Measurements from ENCODE around the gene RABGAP1L. TPM values are rescaled to one million over a fixed set of nuclear protein-coding genes. Genes with fewer than 3 reads are reported as not detected.

RABGAP1L gene
- total and polyA plus RNA-seq, 10 donors, result 30.3 to 125 (median 77.7) TPM

GRCh38 chr1:174197547-174197946, 38.2 kb downstream of the RABGAP1L start:
- no peak overlapping the region for H3K27ac ChIP-seq
- H3K4me3 ChIP-seq, result no peak overlapping the region
- H3K27me3 ChIP-seq (replicated peaks in 1 of 7), result no peaks in the 10 kb centered on the region
- H3K9me3 ChIP-seq, result no peaks in the 10 kb centered on the region
- peaks cover 0 to 5% (median 0%) of the 10 kb centered on the region in 6 donors for H3K36me3 ChIP-seq
- no peak for DNase-seq
- H3K4me1 ChIP-seq, result no peaks in the 10 kb centered on the region
- intact Hi-C loops (cut with DNase I; ENCODE audit: low total_unique reads), result no loop called here
- WGBS, 5 donors, result 94 to 98% (median 95%) methylated on average over 10 of the region's 10 CpGs
- TF ChIP-seq POLR2AphosphoS5 (IDR thresholded peaks at IDR 0.05) (no peak), POLR2A (IDR thresholded peaks at IDR 0.05) (no peak), CTCF (IDR thresholded peaks at IDR 0.05 in 8 of 11, conservative IDR thresholded peaks at IDR 0.05 in 3 of 11) (no peak)

GRCh38 chr1:174198202-174198601, 38.9 kb downstream of the RABGAP1L start:
- H3K27me3 ChIP-seq (replicated peaks in 1 of 7), result no peaks in the 10 kb centered on the region
- intact Hi-C loops (cut with DNase I; ENCODE audit: low total_unique reads), result no loop called here
- no peaks in the 10 kb centered on the region for H3K4me1 ChIP-seq
- H3K9me3 ChIP-seq, result peaks cover 0 to 4% (median under 1%) of the 10 kb centered on the region in 8 donors
- H3K4me3 ChIP-seq, result no peak overlapping the region
- no peak for DNase-seq
- H3K27ac ChIP-seq, result no peak overlapping the region
- TF ChIP-seq POLR2AphosphoS5 (IDR thresholded peaks at IDR 0.05), result no peak
- TF ChIP-seq CTCF (IDR thresholded peaks at IDR 0.05 in 8 of 11, conservative IDR thresholded peaks at IDR 0.05 in 3 of 11), result no peak
- TF ChIP-seq POLR2A (IDR thresholded peaks at IDR 0.05), result no peak
- peaks cover 0 to 5% (median 0%) of the 10 kb centered on the region in 6 donors for H3K36me3 ChIP-seq

GRCh38 chr1:174200746-174201145, 41.4 kb downstream of the RABGAP1L start:
- no peak for DNase-seq
- Histone ChIP-seq H3K4me1 (peaks cover 0 to 16% (median 5%) of the 10 kb centered on the region in 6 donors), H3K36me3 (peaks cover 0 to 5% (median 0%) of the 10 kb centered on the region in 6 donors), H3K27me3 (replicated peaks in 1 of 7) (no peaks in the 10 kb centered on the region), H3K4me3 (no peak overlapping the region), H3K9me3 (peaks cover 0 to 8% (median 2%) of the 10 kb centered on the region in 8 donors), H3K27ac (no peak overlapping the region)
- WGBS, 5 donors, result 68 to 81% (median 77%) methylated on average over 4 of the region's 4 CpGs
- intact Hi-C loops (cut with DNase I; ENCODE audit: low total_unique reads), result no loop called here
- TF ChIP-seq CTCF (IDR thresholded peaks at IDR 0.05 in 8 of 11, conservative IDR thresholded peaks at IDR 0.05 in 3 of 11) (no peak), POLR2AphosphoS5 (IDR thresholded peaks at IDR 0.05) (no peak), POLR2A (IDR thresholded peaks at IDR 0.05) (no peak)

GRCh38 chr1:174204697-174205308, 45.5 kb downstream of the RABGAP1L start:
- 66 to 76% (median 72%) methylated on average over 7 of the region's 7 CpGs for WGBS, 5 donors
- Histone ChIP-seq H3K4me1 (peaks cover 0 to 30% (median 16%) of the 10 kb centered on the region in 6 donors), H3K27ac (no peak overlapping the region), H3K4me3 (no peak overlapping the region), H3K27me3 (replicated peaks in 1 of 7) (no peaks in the 10 kb centered on the region), H3K9me3 (peaks cover 0 to 8% (median 2%) of the 10 kb centered on the region in 8 donors), H3K36me3 (peaks cover 0 to 5% (median 0%) of the 10 kb centered on the region in 6 donors)
- no peak for DNase-seq
- intact Hi-C loops (cut with DNase I; ENCODE audit: low total_unique reads), result no loop called here
- TF ChIP-seq POLR2A (IDR thresholded peaks at IDR 0.05), result no peak
- no peak for TF ChIP-seq CTCF (IDR thresholded peaks at IDR 0.05 in 8 of 11, conservative IDR thresholded peaks at IDR 0.05 in 3 of 11)
- TF ChIP-seq POLR2AphosphoS5 (IDR thresholded peaks at IDR 0.05), result no peak

All from spleen (tissue), 11 donors.